HG03378 (cell line): ENCODE measurements around the gene APOA5.
"Not testable (repeated sequence)": the region's sequence is repeated elsewhere in the genome, so short reads cannot be mapped to it uniquely, and the experiment has no call there.

Experiments used
- ATAC-seq: cut with Tn5 transposase; IDR thresholded peaks from one replicate; pipeline ENCODE4 v1.9.1; 2021; ENCODE audit warnings: mild to moderate bottlenecking, moderate library complexity; ENCODE audit not compliant: unreplicated experiment

APOA5 gene, protein sequence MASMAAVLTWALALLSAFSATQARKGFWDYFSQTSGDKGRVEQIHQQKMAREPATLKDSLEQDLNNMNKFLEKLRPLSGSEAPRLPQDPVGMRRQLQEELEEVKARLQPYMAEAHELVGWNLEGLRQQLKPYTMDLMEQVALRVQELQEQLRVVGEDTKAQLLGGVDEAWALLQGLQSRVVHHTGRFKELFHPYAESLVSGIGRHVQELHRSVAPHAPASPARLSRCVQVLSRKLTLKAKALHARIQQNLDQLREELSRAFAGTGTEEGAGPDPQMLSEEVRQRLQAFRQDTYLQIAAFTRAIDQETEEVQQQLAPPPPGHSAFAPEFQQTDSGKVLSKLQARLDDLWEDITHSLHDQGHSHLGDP

DNA sequence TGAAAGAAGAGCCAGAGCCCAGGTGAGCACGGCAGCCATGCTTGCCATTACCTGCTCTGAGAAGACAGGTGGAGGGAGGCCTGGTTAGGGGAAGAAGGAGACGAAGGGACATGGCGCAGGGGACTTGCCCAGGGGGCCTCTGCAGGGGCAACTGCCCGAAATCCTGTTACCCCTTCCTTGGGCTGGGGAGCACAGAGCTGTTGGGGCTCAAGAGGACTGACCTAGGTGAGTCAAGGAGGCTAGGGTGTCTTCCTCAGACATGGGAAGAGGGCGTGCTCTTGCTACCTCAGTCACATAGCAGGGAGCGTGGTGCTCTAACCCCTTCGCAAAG lies at the start of gene APOA5:
Gene APOA5 (minus strand): TSS at position 67 of the 331 bp plus-strand sequence. CDS start 19 bp downstream, at position 48.
- ATAC-seq, result no peak

DNA sequence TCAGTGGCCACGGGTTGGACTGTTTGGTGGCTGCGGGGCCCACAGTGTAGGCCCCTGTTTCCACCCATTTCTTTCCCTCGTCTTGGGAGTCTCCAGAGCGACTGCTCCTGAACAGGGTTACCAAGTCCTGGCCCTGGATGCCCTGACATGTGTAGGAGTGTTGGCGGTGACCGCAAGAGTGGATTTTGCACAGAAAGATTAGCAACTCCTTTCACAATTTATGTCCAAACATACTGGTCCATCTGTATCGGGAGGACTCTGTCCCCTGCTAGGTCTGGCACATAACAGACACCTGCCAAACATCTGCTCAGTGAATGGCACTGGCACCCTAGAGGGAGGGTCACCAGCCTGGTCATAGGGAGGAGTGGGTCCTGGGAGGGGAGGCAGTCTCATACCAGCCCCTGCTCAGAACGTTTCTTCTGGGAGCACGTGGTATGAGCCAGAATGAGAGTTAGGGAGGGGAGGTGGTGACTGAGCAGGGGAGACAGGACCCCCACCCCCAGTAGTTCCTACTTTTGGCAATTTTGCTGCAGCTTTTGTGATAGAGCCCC lies 49.1 kb upstream of the APOA5 start:
- no peak for ATAC-seq

DNA sequence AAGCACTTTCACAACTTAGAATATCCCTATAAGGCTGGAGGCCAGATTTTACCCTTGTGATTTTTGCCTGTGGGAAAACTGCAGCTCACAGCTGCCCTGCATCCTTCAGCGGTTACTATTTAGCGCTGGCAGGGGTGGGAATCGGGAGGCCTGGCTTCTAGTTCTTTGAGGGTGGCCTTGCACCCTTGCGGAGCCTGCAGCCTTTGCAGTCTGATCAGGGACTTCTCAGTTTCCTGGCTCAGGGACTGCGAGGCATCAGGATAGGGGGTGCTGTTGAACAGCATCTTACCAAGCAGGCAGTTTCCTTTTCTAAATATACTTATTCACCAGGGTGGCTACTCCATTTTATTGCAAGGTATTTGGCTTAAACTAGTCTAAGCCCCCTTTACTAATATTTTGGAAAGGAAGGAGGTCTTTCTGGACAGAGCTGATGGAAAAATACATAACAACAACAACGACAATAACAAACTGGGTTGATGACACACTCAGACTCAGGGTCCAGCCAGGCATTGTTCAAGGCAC lies 48.6 kb upstream of the APOA5 start:
- ATAC-seq, result no peak

DNA sequence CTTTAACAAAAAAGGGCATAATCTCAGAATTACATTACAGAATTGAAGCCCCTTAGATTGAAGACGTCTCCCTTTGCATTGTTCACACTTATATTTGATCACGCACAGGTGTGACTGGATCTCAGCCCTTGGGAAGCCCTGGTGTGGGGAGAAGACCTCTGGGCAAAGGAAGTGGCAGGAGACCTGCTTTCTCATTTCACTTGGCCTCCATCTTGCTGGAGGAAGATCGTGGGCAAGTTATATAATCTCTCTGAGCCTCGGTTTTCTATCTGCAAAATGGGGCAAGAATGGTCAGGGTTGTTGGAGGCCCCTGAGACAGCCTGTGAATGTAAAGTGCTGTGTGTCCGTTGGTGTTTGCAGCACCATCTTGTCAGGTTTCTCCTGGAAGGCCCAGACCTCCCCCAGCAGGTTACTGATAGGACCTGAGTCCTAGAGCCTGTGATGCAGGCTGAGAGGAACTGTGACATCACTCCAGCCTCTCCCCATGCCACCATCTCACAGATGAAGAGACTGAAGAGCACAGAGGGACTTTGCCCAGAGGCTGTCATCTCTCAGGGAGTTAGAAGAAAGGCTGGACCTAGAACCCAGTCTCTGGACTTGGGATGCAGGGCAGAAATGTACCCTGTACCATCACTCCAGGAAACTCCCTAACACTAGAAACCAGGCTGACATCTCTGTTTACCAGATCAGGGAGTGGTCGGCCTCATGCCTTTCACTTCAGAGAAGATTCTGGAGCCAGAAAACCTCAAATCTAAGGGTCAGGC lies 46.8 kb upstream of the APOA5 start:
- ATAC-seq, result no peak

DNA sequence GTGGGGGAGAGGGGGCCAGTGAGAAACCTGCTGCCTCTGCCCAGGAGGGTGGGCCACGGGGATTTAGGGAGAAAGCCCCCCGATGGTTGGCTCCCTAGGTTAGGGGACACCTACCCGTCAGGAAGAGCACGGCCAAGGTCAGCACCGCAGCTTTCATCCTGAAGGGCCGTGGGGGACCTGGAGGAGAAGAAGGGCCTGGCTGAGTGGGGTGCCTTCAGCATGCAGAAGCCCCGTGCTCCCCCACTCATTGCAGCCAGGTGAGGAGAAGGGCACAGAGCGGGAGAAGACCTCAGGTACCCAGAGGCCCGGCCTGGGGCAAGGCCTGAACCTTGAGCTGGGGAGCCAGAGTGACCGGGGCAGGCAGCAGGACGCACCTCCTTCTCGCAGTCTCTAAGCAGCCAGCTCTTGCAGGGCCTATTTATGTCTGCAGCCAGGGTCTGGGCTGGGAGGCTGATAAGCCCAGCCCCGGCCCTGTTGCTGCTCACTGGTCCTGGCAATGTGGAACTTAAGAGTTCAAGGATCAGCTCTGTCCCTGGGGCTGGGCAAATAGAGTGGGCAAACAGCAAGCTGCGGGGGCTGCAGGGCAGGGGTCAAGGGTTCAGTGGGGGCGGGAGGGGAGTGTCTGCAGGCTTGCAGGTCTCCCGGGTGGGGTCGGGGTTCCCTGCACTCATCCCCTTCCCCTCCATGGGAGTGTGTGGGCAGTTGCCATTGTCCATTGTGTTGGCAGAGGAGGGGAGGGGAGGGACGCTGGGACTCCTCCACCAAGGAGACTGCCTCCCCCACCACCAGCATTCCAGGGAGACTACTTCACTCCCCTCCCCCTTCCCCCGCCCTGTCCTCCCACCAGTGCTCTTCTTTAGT lies 45.8 kb upstream of the APOA5 start, which contains the start of gene APOA1:
Gene APOA1 (minus strand): TSS at position 392 of the 861 bp plus-strand sequence. CDS start 235 bp downstream, at position 157.
- ATAC-seq, result no peak

DNA sequence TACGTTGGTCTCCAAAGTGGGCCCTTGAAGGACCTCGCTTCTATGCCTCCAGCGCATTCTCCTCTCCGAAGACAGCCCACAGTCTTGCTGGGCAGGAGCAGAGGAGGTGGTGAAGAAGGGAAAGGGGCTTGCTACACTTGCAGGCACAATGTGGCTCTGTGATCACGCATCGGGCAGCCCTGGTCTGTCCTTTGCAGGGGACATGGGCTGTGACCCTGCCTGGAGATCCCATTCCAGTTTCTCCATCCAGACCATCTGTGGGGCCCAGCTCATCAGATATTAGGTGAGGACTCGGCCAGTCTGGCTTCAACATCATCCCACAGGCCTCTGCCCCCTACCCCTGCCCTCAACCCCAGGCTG lies 44.9 kb upstream of the APOA5 start:
- no peak for ATAC-seq

DNA sequence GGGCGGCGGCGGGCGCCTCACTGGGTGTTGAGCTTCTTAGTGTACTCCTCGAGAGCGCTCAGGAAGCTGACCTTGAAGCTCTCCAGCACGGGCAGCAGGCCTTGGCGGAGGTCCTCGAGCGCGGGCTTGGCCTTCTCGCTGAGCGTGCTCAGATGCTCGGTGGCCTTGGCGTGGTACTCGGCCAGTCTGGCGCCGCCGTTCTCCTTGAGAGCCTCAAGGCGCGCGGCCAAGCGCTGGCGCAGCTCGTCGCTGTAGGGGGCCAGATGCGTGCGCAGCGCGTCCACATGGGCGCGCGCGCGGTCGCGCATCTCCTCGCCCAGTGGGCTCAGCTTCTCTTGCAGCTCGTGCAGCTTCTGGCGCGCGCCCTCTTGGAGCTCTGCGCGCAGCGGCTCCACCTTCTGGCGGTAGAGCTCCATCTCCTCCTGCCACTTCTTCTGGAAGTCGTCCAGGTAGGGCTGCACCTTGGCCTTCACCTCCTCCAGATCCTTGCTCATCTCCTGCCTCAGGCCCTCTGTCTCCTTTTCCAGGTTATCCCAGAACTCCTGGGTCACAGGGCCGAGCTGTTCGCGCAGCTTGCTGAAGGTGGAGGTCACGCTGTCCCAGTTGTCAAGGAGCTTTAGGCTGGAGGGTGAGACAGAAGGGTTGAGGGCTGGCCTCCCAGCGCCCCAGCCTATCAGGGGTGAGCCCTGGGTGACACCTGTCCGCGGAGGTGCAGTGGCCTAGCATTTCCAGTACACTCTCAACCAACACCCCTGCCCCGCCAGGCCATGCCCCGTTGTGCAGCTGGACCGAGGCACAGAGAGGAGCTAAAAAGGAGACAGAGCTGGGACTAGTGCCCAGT lies 44.3 kb upstream of the APOA5 start:
- peak; percentile 70 for ATAC-seq

DNA sequence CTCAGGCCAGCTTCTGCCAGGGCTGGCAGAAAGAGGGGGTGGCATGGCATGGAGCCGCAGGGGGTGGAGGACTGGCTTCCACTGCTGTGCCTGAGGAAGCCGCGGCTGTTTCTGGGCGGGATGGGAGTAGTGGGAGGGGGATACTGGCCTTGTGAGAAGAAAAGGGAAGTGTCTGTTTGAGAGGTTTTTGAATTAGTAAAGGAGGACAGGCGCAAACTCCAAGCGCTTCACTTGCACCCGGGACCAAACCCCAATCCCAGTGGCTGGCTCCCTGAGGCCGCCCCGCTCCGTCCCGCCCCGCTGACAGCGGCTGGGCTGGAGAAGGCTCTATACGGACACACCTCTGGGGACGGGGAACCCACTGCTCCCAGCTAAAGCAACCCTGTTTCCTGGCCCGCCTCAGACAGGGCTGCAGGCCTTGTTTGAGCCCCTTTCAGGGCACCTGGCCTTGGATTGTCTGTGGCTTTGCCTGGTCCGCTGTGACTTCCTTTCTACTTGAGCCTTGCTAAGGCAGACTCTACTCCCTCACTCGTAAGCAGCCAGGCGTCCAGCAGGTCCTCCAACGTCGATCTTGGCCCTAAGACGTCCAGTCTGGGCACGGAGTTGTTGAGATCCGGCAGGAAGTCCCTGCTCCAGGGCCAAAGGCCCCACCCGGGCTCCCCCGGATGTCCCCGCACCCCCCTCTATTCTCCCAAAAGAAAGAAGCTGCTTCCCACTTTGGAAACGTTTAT lies 43.5 kb upstream of the APOA5 start:
- ATAC-seq, result no peak

DNA sequence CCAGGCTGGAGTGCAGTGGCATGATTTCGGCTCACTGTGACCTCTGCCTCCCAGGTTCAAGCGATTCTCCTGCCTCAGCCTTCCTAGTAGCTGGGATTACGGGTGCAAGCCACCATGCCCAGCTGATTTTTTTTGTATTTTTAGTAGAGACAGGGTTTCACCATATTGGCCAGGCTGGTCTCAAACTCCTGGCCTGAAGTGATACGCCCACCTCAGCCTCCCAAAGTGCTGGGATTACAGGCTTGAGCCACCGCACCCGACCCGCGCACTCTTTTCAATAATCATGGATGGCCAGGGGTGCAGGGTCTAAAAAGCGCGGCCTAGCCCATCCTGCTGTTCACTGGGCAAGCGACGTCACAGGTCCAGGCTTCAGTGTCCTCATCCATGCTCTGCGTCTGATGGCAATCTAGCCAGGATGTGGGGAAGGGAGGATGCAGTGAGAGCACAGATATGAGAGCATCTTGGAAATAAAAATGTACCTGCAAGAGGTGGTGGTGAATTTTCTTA lies 42.9 kb upstream of the APOA5 start:
- ATAC-seq, result not testable (repeated sequence)

DNA sequence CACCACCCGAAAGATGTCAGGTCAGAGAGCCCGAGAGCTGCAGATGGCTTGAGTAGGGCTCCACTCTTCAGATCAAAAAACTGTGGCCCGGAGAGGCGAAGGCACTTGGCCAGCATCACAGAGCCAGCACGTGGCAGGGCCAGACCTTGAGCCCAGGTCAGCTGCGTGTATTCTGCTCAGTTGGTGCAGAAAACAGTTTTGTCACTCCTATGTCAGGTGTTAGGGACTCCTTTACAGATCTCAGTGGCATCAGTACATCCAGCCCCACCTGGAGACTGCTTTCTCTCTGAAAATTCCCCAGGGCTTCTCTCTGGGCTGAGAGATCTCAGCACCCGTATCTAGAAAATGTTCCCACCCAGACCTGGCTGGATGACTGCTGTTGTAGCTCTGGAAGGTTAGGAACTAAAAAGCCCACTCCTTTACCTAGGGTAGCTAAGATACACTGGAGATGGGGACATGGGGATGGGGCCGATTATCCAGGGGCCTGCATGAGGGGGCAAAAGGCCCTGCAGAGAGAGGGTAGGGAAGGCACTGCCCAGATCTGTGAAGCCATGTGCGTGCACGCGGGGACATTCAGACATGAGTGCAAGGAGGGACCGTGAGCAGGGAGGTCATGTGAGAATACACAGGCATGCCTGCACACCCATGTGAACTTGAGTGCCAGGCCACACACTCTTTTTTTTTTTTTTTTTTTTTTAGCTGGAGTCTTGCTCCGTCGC lies 42.3 kb upstream of the APOA5 start:
- no peak for ATAC-seq

DNA sequence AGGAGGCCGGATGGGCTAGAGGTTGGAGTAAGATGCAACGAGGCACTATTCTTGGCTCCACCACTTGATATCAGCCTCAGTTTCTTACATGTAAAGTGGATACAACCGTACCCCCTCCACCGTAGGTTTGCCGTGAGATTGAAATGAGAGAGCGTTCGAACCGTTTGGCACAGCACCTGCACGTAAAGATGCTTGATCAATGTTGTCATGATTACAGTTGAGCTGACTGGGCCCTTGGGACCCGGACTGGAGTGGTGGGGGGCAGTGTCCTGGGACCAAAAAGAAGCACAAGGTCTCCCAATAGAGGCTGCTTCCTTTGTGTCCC lies 41.8 kb upstream of the APOA5 start:
- ATAC-seq, result no peak

DNA sequence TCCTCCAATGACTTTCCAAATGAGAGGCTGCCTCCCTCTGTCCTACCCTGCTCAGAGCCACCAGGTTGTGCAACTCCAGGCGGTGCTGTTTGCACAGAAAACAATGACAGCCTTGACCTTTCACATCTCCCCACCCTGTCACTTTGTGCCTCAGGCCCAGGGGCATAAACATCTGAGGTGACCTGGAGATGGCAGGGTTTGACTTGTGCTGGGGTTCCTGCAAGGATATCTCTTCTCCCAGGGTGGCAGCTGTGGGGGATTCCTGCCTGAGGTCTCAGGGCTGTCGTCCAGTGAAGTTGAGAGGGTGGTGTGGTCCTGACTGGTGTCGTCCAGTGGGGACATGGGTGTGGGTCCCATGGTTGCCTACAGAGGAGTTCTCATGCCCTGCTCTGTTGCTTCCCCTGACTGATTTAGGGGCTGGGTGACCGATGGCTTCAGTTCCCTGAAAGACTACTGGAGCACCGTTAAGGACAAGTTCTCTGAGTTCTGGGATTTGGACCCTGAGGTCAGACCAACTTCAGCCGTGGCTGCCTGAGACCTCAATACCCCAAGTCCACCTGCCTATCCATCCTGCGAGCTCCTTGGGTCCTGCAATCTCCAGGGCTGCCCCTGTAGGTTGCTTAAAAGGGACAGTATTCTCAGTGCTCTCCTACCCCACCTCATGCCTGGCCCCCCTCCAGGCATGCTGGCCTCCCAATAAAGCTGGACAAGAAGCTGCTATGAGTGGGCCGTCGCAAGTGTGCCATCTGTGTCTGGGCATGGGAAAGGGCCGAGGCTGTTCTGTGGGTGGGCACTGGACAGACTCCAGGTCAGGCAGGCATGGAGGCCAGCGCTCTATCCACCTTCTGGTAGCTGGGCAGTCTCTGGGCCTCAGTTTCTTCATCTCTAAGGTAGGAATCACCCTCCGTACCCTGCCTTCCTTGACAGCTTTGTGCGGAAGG lies 40.9 kb upstream of the APOA5 start:
- ATAC-seq, result no peak

DNA sequence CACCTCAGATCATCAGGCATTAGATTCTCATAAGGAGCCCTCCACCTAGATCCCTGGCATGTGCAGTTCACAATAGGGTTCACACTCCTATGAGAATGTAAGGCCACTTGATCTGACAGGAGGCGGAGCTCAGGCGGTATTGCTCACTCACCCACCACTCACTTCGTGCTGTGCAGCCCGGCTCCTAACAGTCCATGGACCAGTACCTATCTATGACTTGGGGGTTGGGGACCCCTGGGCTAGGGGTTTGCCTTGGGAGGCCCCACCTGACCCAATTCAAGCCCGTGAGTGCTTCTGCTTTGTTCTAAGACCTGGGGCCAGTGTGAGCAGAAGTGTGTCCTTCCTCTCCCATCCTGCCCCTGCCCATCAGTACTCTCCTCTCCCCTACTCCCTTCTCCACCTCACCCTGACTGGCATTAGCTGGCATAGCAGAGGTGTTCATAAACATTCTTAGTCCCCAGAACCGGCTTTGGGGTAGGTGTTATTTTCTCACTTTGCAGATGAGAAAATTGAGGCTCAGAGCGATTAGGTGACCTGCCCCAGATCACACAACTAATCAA lies 40.2 kb upstream of the APOA5 start:
- no peak for ATAC-seq

DNA sequence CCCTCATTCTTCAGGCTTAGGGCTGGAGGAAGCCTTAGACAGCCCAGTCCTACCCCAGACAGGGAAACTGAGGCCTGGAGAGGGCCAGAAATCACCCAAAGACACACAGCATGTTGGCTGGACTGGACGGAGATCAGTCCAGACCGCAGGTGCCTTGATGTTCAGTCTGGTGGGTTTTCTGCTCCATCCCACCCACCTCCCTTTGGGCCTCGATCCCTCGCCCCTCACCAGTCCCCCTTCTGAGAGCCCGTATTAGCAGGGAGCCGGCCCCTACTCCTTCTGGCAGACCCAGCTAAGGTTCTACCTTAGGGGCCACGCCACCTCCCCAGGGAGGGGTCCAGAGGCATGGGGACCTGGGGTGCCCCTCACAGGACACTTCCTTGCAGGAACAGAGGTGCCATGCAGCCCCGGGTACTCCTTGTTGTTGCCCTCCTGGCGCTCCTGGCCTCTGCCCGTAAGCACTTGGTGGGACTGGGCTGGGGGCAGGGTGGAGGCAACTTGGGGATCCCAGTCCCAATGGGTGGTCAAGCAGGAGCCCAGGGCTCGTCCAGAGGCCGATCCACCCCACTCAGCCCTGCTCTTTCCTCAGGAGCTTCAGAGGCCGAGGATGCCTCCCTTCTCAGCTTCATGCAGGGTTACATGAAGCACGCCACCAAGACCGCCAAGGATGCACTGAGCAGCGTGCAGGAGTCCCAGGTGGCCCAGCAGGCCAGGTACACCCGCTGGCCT lies 38.7 kb upstream of the APOA5 start:
- ATAC-seq, result no peak

DNA sequence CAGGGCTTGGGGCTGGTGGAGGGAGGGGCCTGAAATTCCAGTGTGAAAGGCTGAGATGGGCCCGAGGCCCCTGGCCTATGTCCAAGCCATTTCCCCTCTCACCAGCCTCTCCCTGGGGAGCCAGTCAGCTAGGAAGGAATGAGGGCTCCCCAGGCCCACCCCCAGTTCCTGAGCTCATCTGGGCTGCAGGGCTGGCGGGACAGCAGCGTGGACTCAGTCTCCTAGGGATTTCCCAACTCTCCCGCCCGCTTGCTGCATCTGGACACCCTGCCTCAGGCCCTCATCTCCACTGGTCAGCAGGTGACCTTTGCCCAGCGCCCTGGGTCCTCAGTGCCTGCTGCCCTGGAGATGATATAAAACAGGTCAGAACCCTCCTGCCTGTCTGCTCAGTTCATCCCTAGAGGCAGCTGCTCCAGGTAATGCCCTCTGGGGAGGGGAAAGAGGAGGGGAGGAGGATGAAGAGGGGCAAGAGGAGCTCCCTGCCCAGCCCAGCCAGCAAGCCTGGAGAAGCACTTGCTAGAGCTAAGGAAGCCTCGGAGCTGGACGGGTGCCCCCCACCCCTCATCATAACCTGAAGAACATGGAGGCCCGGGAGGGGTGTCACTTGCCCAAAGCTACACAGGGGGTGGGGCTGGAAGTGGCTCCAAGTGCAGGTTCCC lies 38.0 kb upstream of the APOA5 start, which contains the start of gene APOC3:
Gene APOC3 (plus strand): TSS at position 383 of the 659 bp plus-strand sequence. CDS start 676 bp downstream, outside the sequence.
- ATAC-seq, result no peak
